UCSD-AML1 (cell line): Measurements from ENCODE around the gene SLC7A6.
A peak's percentile ranks its signal among the peaks of the same experiment; 100 is the strongest.

Experiments used
- DNase-seq: peaks from one replicate; lab custom pipeline; 2025; ENCODE audit not compliant: unreplicated experiment; lab: John Stamatoyannopoulos, UW

Gene SLC7A6

DNA sequence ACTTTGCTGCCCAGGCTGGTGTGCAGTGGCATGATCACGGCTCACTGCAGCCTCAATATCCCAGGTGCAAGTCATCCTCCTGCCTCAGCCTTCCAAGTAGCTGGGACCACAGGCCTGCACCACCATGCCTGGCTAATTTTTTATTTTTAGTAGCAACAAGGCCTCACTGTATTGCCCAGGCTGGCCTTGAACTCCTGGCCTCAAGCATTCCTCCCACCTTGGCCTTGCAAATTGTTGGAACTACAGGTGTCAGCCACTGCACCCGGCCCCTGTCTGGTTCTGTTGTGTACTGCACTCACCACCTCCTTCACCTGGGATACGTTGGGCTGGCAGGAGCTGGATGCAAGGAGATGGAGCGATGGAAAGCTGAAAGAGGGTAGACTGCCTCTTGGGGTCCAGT is 10.6 kb upstream of the SLC7A6 start:
- DNase-seq = no peak

DNA sequence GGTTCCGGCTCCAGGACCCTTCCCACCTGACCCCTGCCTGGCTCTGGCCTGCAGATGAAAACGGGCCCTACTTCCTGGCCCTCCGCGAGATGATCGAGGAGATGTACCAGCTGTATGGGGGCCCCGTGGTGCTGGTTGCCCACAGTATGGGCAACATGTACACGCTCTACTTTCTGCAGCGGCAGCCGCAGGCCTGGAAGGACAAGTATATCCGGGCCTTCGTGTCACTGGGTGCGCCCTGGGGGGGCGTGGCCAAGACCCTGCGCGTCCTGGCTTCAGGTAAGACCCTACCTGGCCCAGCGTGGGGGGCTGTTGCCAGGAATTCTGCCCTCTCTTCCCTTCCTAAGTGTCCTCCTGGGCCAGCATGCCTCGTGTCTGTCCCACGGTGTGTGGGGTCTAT is 8.6 kb upstream of the SLC7A6 start:
- DNase-seq = no peak

GRCh38 chr16:68257251-68257905 is 6.9 kb upstream of the SLC7A6 start:
- DNase-seq = peak; percentile 41

DNA sequence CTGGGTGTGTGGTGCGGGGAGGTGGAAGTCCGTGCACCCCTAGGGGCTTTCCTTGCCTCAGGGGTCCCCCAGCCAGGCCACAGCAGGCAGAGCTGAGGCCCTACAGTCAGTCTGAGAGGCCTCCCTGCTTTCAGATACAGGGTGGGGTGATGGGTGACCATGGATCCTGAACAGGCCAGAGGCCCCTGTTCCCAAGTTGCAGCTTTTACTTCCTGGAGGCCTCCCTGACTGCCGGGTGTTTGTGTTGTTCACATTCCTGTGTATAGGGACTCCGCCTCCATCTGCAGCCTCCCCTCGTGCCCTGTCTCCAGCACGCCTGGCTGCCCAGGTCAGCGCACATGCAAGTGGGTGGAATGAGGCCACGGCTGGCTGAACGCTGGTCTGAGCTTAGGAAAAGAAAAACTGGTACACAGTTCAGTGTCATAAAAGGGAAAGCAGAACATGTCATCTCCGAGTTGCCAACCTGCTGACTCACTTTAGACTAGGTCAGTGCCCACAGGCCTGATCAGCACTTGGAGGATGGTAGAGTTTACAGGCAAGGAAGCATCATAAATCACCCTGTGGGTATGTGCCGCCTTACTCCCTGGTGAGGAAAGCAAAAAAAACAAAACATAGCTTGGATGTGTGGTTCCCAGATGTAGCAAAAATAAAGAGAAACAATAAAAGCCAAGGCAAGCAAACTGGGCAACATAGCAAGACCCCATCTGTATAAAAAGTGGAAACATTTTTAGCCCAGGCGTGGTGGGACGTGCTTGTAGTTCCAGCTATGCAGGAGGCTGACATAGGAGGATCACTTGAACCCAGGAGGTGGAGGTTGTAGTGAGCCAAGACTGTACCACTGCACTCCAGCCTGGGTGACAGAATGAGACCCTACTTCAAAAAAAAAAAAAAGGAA is 6.2 kb upstream of the SLC7A6 start:
- no peak for DNase-seq

DNA sequence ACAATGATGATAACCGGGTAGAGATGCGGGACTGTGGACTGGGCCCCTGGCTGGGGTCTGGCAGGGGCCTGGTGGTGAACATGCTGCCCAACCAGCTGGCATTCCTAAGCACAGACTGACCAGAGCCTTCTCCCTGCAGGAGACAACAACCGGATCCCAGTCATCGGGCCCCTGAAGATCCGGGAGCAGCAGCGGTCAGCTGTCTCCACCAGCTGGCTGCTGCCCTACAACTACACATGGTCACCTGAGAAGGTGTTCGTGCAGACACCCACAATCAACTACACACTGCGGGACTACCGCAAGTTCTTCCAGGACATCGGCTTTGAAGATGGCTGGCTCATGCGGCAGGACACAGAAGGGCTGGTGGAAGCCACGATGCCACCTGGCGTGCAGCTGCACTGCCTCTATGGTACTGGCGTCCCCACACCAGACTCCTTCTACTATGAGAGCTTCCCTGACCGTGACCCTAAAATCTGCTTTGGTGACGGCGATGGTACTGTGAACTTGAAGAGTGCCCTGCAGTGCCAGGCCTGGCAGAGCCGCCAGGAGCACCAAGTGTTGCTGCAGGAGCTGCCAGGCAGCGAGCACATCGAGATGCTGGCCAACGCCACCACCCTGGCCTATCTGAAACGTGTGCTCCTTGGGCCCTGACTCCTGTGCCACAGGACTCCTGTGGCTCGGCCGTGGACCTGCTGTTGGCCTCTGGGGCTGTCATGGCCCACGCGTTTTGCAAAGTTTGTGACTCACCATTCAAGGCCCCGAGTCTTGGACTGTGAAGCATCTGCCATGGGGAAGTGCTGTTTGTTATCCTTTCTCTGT is 5.1 kb upstream of the SLC7A6 start:
- no peak for DNase-seq

DNA sequence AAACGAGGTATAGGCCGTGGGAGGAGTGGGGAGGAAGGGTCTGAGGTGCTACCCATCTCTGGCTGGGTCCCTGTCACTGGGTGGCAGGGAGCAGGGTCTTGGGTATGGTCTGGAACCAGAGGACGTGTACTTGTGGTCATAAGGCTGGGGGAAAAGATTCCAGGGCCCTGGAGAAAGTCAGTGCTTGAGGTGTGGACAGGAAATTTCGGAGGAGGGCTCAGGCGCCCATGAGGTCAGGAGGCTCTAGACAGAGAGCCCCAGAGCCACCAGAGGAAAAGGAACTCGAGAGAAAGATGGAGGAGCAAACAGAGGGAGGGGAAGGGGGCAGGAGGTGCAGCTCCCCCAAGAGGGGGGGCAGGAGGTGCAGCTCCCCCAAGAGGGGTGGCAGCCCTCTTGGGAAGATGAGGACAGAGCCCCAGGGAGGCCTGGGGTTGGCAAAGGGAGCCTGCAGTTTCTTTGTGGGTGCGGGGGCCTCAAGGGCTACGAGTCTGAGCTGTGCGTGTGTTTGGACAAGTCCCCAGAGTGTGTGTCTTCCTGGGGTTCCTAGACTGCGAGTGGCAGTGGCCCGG is 683 bp upstream of the SLC7A6 start:
- no peak for DNase-seq

DNA sequence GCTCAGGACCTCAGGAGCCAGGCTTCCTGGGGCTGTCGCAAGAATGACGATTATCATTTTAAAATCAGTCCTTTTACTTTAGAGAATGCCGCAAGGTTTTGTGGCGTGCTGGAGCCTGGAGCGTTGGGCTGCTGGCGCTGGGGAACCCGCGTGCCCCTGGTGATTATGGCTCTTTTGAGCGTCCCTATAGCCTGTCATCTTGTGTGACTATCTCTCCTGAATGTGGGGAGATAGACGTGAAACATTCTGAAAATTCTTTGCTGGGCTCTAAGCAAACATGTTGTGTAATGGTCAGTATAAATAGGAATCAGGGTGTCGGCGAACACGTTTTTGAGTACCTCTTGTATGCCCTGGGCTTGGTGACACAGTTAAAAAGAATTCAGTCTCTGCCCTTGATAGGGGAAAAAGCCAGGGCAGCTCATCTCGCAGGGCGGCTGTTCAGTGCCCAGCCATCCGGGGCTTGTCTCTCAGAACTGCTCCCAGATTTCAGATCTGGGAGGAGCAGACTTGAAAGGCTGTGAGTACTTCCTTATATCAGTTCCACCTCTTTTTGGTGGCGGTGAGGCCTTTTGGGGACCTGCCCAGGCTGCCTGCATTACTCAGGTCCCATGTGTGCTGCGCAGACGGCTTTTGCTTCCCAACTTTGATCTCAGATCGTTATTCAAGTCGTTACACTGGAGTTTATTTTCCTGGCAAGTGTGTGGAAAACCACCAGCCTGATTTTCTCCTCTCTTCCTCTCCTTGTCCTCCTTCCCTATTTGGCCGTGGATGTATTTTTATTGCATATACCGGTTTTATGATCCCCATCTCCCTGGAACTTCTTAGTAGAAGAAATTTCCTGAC is 973 bp downstream of the SLC7A6 start:
- DNase-seq = peak; percentile 41

DNA sequence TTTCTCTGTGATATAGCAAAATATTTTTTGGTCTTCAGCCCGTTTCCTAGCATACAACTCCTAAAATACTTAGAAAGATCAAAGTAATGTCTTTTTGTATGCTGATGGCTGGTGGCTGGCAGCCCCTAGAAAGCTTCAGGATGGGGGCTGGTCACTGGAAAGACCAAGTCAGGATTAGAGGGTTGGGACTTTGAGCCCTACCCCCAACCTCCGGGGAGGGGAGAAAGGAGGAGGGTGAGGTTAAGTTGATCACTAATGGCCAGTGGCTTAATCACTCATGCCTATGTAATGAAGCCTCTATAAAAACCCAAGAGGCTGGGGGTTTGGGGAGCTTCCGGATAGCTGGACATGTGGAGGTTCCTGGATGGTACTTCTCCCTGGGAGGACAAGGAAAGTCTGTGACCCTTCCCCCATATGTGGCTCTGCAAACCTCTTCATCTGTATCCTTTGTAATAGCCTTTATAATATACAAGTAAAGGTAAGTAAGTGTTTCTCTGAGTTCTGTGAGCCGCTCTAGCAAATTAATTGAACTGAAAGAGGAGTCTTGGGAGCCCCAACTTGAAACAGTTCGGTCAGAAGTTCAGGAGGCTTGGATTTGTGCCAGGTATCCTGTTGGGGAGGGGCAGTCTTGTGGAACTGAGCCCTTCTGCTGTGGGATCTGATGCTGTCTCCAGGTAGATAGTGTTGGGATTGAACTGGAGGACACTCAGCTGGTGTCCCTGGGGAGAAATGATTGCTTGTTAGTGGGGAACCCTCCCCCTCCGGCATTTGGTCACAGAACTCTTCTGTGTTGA is 3.5 kb downstream of the SLC7A6 start:
- no peak for DNase-seq

GRCh38 chr16:68269793-68270192 is 5.5 kb downstream of the SLC7A6 start:
- no peak for DNase-seq

DNA sequence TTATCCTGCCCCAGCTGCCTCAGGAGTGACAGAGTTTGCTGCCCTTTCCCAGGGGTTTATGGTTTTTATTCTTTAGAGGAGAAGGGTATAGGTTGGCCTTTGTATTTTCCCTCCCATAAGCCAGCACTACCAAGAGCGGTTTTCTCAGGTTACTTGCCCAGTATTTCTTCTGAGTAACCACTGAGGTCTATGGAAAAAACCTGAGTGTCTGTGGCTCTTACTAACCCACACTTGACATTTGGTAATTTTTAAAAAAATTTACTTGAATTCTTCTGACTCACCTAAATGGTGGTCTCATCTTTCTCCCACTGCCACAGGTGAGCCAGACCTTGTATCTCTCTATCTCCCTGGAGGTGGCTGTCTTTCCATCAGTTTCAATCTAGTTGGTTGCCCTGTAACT is 6.0 kb downstream of the SLC7A6 start:
- DNase-seq = no peak

- DNase-seq = no peak
These were observed 8.3 kb downstream of the SLC7A6 start for GRCh38 chr16:68272507-68273209.

GRCh38 chr16:68273459-68273858 is 9.1 kb downstream of the SLC7A6 start:
- no peak for DNase-seq

- DNase-seq = no peak
These were observed 9.6 kb downstream of the SLC7A6 start for GRCh38 chr16:68273896-68274295.

DNA sequence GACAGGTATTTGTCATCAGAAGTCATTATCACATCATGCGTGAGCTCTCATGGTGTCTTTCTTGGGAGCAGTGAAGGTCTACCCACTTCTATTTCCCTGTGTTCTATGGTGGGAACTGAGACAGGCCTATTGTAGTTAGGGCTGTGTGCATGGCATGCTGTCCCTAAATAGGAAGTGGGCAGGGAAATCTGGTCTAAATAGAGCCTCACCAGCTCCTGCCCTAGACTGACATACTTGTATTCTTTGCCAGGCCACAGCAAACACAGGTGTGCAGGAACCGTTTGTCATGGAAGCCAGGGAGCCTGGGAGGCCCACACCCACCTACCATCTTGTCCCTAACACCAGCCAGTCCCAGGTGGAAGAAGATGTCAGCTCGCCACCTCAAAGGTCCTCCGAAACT is 10.1 kb downstream of the SLC7A6 start:
- no peak for DNase-seq

DNA sequence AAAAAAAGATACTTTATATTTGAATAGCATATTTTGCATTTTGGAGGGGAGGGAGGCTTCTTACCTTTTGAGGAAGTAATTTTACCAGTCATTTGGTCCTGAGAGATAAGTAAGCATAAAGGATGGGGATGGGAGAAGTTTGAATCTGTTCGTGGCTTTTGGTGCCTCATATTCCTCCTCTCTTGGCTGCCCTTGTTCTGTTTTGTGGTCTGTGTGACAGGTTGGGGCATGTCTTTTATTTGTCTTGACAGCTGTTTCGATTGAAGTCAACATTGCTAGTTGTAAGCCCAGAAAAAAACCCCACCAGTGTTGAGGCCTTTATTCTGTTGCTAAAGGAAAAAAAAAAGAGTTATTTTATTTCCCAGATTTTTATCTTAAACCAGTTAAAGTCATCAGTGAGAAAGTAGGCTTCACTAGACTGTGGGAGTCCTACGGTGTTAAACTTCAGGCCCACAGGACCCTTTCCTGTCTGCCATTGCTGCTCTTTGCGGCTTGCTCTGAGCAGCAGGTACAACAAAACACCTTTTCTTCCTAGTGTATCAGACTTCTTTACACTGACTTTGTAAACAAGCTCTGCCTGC is 11.4 kb downstream of the SLC7A6 start:
- no peak for DNase-seq

DNA sequence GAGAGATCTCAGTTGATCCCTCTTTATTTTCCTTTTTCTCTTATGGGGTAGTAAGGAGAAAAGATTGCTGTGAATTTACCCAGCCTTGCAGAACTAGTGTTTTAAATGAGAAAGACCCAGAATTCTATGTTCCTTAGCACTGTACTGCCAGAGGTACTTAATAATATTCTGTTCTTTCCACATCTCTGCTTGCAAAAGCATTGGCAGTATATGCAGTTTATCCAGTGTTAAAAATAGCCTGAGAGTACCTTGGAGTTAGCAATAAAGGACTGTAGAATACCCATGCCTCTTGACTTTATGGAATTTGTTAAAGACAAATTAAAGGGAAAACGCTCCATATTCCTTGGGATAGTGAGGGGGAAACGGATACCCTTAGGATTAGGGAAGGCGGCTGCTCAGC is 11.9 kb downstream of the SLC7A6 start:
- DNase-seq = no peak

DNA sequence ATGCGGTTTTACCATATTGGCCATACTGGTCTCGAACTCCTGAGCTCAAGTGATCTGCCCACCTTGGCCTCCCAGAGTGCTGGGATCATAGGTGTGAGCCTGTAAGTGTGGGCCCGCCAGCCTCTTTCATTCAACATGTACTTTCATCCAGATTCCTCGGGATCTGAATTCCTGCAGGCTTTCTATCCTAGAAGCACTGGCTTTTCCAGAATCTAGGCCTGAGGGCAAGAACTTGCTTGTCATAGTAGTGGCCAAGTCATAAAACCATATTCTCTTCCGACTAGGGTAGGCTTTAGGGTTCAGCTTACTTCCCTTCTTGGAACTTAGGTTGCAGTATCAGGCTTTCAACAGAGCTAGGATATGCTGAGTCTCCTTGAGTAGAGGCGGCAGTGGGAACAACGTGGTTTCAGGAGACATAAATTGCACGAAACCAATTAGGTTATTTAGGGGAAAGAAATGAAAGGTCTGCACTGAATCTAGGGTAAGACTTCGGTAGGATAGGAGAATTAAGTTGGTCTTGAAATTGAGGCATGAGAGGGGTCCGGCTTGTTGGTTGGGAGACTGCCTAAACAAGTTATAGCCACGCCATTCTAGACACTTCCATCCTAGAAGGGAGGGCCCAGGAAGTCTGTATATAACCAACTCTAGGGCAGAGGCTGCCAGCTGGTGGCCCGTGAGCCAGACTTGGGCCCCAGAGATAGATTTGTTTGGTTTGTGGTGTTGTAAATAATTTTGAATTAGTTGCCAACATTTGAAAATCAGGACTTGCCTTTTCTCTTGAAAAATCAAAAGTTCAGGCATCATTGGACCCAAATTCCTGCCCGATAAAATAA is 15.6 kb downstream of the SLC7A6 start:
- DNase-seq = no peak
